Stimulated activated CD8-positive, alpha-beta memory T cell treated with anti-CD3 and anti-CD28 coated beads, Interleukin-15, amount 100 ng/mL, for 24 hours (primary cell): ENCODE data around the gene HPCAL1.

ENCODE experiments used
- DNase-seq: peaks from one replicate; pipeline ENCODE4 v3.0.0-alpha.2; 2020; ENCODE audit warnings: low read depth

Gene HPCAL1

GRCh38 chr2:10466801-10467200, 164.1 kb downstream of the HPCAL1 start:
- DNase-seq, result no peak

GRCh38 chr2:10467401-10467800, 164.7 kb downstream of the HPCAL1 start:
- no peak for DNase-seq

GRCh38 chr2:10469301-10469700, 166.6 kb downstream of the HPCAL1 start:
- DNase-seq, result no peak

GRCh38 chr2:10469955-10470608, 167.4 kb downstream of the HPCAL1 start:
- no peak for DNase-seq

GRCh38 chr2:10471046-10471571, 168.4 kb downstream of the HPCAL1 start:
- no peak for DNase-seq

GRCh38 chr2:10471955-10472354, 169.3 kb downstream of the HPCAL1 start:
- no peak for DNase-seq

- no peak for DNase-seq
Observed at GRCh38 chr2:10473121-10473756, 170.5 kb downstream of the HPCAL1 start.

- no peak for DNase-seq
Observed at GRCh38 chr2:10475221-10475722, 172.6 kb downstream of the HPCAL1 start.

GRCh38 chr2:10475811-10476660, 173.3 kb downstream of the HPCAL1 start:
- DNase-seq, result no peak

GRCh38 chr2:10476723-10477442, 174.2 kb downstream of the HPCAL1 start:
- no peak for DNase-seq
